ENCODE measurements around the gene PTPRD. TPM values are rescaled to one million over a fixed set of nuclear protein-coding genes. Genes with fewer than 3 reads are reported as not detected.

The PTPRD gene
- total and polyA plus RNA-seq, 9 donors, result 16.2 to 231 (median 85.8) TPM

GRCh38 chr9:10538073-10538472, 74.7 kb downstream of the PTPRD start:
- H3K27me3 ChIP-seq, result no peaks in the 10 kb centered on the region
- no peaks in the 10 kb centered on the region for H3K36me3 ChIP-seq
- WGBS, 3 donors, result 84 to 90% (median 86%) methylated on average over 2 of the region's 2 CpGs
- intact Hi-C loops (cut with DNase I), result no loop called here
- no peaks in the 10 kb centered on the region for H3K4me1 ChIP-seq (ENCODE audit: insufficient read depth)
- H3K9me3 ChIP-seq, result no peaks in the 10 kb centered on the region
- H3K4me3 ChIP-seq, result no peak overlapping the region
- no peak for DNase-seq
- no peak for TF ChIP-seq CTCF (IDR thresholded peaks at IDR 0.05)
- no peak for TF ChIP-seq POLR2A (IDR thresholded peaks at IDR 0.05)
- no peak for TF ChIP-seq EP300 (IDR thresholded peaks at IDR 0.05)
- H3K27ac ChIP-seq, result no peak overlapping the region

GRCh38 chr9:10534850-10535249, 78.0 kb downstream of the PTPRD start:
- WGBS, 3 donors, result 15 to 53% (median 15%) methylated on average over 1 of the region's 1 CpG
- Histone ChIP-seq H3K4me1 (ENCODE audit: insufficient read depth) (no peaks in the 10 kb centered on the region), H3K36me3 (no peaks in the 10 kb centered on the region), H3K4me3 (no peak overlapping the region), H3K27me3 (no peaks in the 10 kb centered on the region), H3K27ac (no peak overlapping the region), H3K9me3 (no peaks in the 10 kb centered on the region)
- intact Hi-C loops (cut with DNase I), result no loop called here
- TF ChIP-seq EP300 (IDR thresholded peaks at IDR 0.05), result no peak
- no peak for TF ChIP-seq CTCF (IDR thresholded peaks at IDR 0.05)
- TF ChIP-seq POLR2A (IDR thresholded peaks at IDR 0.05), result no peak
- no peak for DNase-seq

- Histone ChIP-seq H3K27me3 (no peaks in the 10 kb centered on the region), H3K4me1 (ENCODE audit: insufficient read depth) (no peaks in the 10 kb centered on the region), H3K27ac (no peak overlapping the region), H3K36me3 (no peaks in the 10 kb centered on the region), H3K4me3 (no peak overlapping the region), H3K9me3 (no peaks in the 10 kb centered on the region)
- intact Hi-C loops (cut with DNase I), result no loop called here
- DNase-seq, result no peak
- no peak for TF ChIP-seq CTCF (IDR thresholded peaks at IDR 0.05)
- TF ChIP-seq EP300 (IDR thresholded peaks at IDR 0.05), result no peak
- TF ChIP-seq POLR2A (IDR thresholded peaks at IDR 0.05), result no peak
- 71 to 94% (median 84%) methylated on average over 1 of the region's 1 CpG for WGBS, 3 donors
Measured at GRCh38 chr9:10525972-10526371, 86.8 kb downstream of the PTPRD start.

- intact Hi-C loops (cut with DNase I), result no loop called here
- no peaks in the 10 kb centered on the region for H3K9me3 ChIP-seq
- H3K27ac ChIP-seq, result no peak overlapping the region
- H3K4me1 ChIP-seq (ENCODE audit: insufficient read depth), result no peaks in the 10 kb centered on the region
- no peaks in the 10 kb centered on the region for H3K36me3 ChIP-seq
- no peak overlapping the region for H3K4me3 ChIP-seq
- H3K27me3 ChIP-seq, result no peaks in the 10 kb centered on the region
- TF ChIP-seq CTCF (IDR thresholded peaks at IDR 0.05), result no peak
- no peak for TF ChIP-seq EP300 (IDR thresholded peaks at IDR 0.05)
- TF ChIP-seq POLR2A (IDR thresholded peaks at IDR 0.05), result no peak
- 68 to 91% (median 74%) methylated on average over 5 of the region's 5 CpGs for WGBS, 3 donors
- no peak for DNase-seq
Measured at GRCh38 chr9:10523164-10523563, 89.6 kb downstream of the PTPRD start.

GRCh38 chr9:10512144-10512543, 100.7 kb downstream of the PTPRD start:
- Histone ChIP-seq H3K9me3 (no peaks in the 10 kb centered on the region), H3K36me3 (no peaks in the 10 kb centered on the region), H3K27ac (no peak overlapping the region), H3K4me3 (no peak overlapping the region), H3K27me3 (no peaks in the 10 kb centered on the region), H3K4me1 (ENCODE audit: insufficient read depth) (no peaks in the 10 kb centered on the region)
- 89 to 94% (median 92%) methylated on average over 3 of the region's 3 CpGs for WGBS, 3 donors
- no peak for TF ChIP-seq CTCF (IDR thresholded peaks at IDR 0.05)
- no peak for TF ChIP-seq EP300 (IDR thresholded peaks at IDR 0.05)
- TF ChIP-seq POLR2A (IDR thresholded peaks at IDR 0.05), result no peak
- intact Hi-C loops (cut with DNase I), result no loop called here
- DNase-seq, result no peak

Measured in ovary (tissue), 9 donors.